Mammary epithelial cell (primary cell): ENCODE measurements around the gene U2AF1L4.

Experiments used
- EZH2 ChIP-seq: IDR thresholded peaks from 2 replicates; pipeline ENCODE4 v1.6.1; 2012; ENCODE audit warnings: low read length, inconsistent platforms, borderline replicate concordance
- TF ChIP-seq, protein P1 (sequence below), 2 donors: IDR thresholded peaks in 1 of 2; conservative IDR thresholded peaks in 1 of 2; 2 replicates each; pipeline ENCODE4 v1.5.1; 2011 to 2012; ENCODE audit warnings: inconsistent platforms in 2 of 2, low read length in 2 of 2, mild to moderate bottlenecking in 2 of 2, control low read depth in 1 of 2, low read depth in 1 of 2; ENCODE audit not compliant: insufficient read depth in 1 of 2; ENCODE audit errors: extremely low read depth in 1 of 2

DNA sequence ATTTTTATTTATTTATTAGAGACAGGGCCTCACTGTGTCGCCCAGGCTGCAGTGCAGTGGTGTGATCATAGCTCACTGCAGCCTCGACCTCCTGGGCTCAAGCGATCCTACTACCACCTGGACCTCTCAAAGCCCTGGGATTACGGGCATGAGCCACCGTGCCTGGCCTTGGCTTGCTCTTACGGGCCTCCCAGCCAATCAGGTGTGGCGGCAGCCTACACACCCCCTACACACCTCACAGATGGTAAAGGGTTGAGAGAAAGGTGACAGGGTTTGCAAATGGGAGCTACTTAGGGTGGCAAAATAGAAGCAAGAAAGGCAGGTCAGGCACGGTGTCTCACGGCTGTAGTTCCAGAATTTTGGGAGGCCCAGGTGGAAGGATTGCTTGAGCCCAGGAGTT is 41.9 kb downstream of the U2AF1L4 start:
- TF ChIP-seq, protein P1, sequence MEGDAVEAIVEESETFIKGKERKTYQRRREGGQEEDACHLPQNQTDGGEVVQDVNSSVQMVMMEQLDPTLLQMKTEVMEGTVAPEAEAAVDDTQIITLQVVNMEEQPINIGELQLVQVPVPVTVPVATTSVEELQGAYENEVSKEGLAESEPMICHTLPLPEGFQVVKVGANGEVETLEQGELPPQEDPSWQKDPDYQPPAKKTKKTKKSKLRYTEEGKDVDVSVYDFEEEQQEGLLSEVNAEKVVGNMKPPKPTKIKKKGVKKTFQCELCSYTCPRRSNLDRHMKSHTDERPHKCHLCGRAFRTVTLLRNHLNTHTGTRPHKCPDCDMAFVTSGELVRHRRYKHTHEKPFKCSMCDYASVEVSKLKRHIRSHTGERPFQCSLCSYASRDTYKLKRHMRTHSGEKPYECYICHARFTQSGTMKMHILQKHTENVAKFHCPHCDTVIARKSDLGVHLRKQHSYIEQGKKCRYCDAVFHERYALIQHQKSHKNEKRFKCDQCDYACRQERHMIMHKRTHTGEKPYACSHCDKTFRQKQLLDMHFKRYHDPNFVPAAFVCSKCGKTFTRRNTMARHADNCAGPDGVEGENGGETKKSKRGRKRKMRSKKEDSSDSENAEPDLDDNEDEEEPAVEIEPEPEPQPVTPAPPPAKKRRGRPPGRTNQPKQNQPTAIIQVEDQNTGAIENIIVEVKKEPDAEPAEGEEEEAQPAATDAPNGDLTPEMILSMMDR (conservative IDR thresholded peaks at IDR 0.05 in 1 of 2, IDR thresholded peaks at IDR 0.05 in 1 of 2; ENCODE audit: extremely low read depth in 1 of 2, insufficient read depth in 1 of 2, low read depth in 1 of 2, low read length in 2 of 2) = no peak
- TF ChIP-seq EZH2 = no peak
